BLaER1 (cell line): ENCODE data around the gene SPECC1.

Experiments
- H3K27ac ChIP-seq: shearing (Covaris generic); formaldehyde crosslinking; 2 replicates; pipeline ENCODE4 v1.8.1; 2022
- H3K27me3 ChIP-seq: shearing (Covaris generic); formaldehyde crosslinking; 2 replicates; pipeline ENCODE4 v1.8.1; 2022
- H3K36me3 ChIP-seq: shearing (Covaris generic); formaldehyde crosslinking; 2 replicates; pipeline ENCODE4 v1.8.1; 2022
- H3K4me1 ChIP-seq: shearing (Covaris generic); formaldehyde crosslinking; 2 replicates; pipeline ENCODE4 v1.8.1; 2022
- H3K4me2 ChIP-seq: shearing (Covaris generic); formaldehyde crosslinking; 2 replicates; pipeline ENCODE4 v1.8.1; 2022
- H3K4me3 ChIP-seq: shearing (Covaris generic); formaldehyde crosslinking; 2 replicates; pipeline ENCODE4 v1.8.1; 2022
- H3K9ac ChIP-seq: shearing (Covaris generic); formaldehyde crosslinking; 2 replicates; pipeline ENCODE4 v1.8.1; 2022
- H3K9me3 ChIP-seq: shearing (Covaris generic); formaldehyde crosslinking; 2 replicates; pipeline ENCODE4 v1.8.1; 2022
- H4K20me1 ChIP-seq: shearing (Covaris generic); formaldehyde crosslinking; 2 replicates; pipeline ENCODE4 v1.8.1; 2022
- Cebpa-rat ChIP-seq: shearing (Covaris generic); IDR thresholded peaks from 2 replicates; pipeline ENCODE4 v1.8.1; 2022

Gene SPECC1

GRCh38 chr17:20200865-20201458 lies 191.8 kb downstream of the SPECC1 start:
- no peaks in the 10 kb centered on the region for H4K20me1 ChIP-seq
- H3K36me3 ChIP-seq, result peaks cover 14% of the 10 kb centered on the region; the same call in 1 of the 2 replicates
- H3K9ac ChIP-seq, result no peak overlapping the region
- no peak overlapping the region for H3K4me2 ChIP-seq
- H3K4me1 ChIP-seq, result peaks cover 10% of the 10 kb centered on the region
- no peak overlapping the region for H3K4me3 ChIP-seq
- peaks cover 38% of the 10 kb centered on the region for H3K9me3 ChIP-seq
- no peak overlapping the region for H3K27ac ChIP-seq
- no peak for TF ChIP-seq Cebpa-rat
- H3K27me3 ChIP-seq, result no peaks in the 10 kb centered on the region

- no peaks in the 10 kb centered on the region for H4K20me1 ChIP-seq
- no peak overlapping the region for H3K27ac ChIP-seq
- H3K36me3 ChIP-seq, result 0 out of 2 replicates have a peak, but pooled peaks cover 10% of the 10 kb centered on the region
- no peaks in the 10 kb centered on the region for H3K27me3 ChIP-seq
- H3K4me1 ChIP-seq, result peaks cover 10% of the 10 kb centered on the region
- peaks cover 26% of the 10 kb centered on the region for H3K9me3 ChIP-seq
- H3K9ac ChIP-seq, result no peak overlapping the region
- no peak for TF ChIP-seq Cebpa-rat
- H3K4me3 ChIP-seq, result no peak overlapping the region
- no peak overlapping the region for H3K4me2 ChIP-seq
Observed at GRCh38 chr17:20202141-20202621, 193.0 kb downstream of the SPECC1 start.

GRCh38 chr17:20203018-20203417 lies 193.9 kb downstream of the SPECC1 start:
- no peak overlapping the region for H3K27ac ChIP-seq
- no peak for TF ChIP-seq Cebpa-rat
- no peak overlapping the region for H3K4me2 ChIP-seq
- H3K9ac ChIP-seq, result no peak overlapping the region
- H3K9me3 ChIP-seq, result peaks cover 17% of the 10 kb centered on the region
- H4K20me1 ChIP-seq, result no peaks in the 10 kb centered on the region
- H3K27me3 ChIP-seq, result no peaks in the 10 kb centered on the region
- H3K4me1 ChIP-seq, result peaks cover 10% of the 10 kb centered on the region
- 0 out of 2 replicates have a peak, but pooled peaks cover 10% of the 10 kb centered on the region for H3K36me3 ChIP-seq
- H3K4me3 ChIP-seq, result no peak overlapping the region

GRCh38 chr17:20203761-20204263 lies 194.7 kb downstream of the SPECC1 start:
- Histone ChIP-seq H4K20me1 (no peaks in the 10 kb centered on the region), H3K27me3 (no peaks in the 10 kb centered on the region), H3K4me3 (no peak overlapping the region), H3K4me1 (peaks cover 10% of the 10 kb centered on the region), H3K36me3 (0 out of 2 replicates have a peak, but pooled peaks cover 10% of the 10 kb centered on the region), H3K9ac (no peak overlapping the region), H3K9me3 (peaks cover 9% of the 10 kb centered on the region), H3K27ac (no peak overlapping the region), H3K4me2 (no peak overlapping the region; the same call in 1 of the 2 replicates)
- no peak for TF ChIP-seq Cebpa-rat

GRCh38 chr17:20205609-20206008 lies 196.4 kb downstream of the SPECC1 start:
- Histone ChIP-seq H3K27ac (no peak overlapping the region), H4K20me1 (no peaks in the 10 kb centered on the region), H3K4me1 (peaks cover 10% of the 10 kb centered on the region), H3K4me2 (no peak overlapping the region), H3K27me3 (no peaks in the 10 kb centered on the region), H3K4me3 (no peak overlapping the region), H3K9me3 (no peaks in the 10 kb centered on the region), H3K36me3 (peaks cover 14% of the 10 kb centered on the region; the same call in 1 of the 2 replicates), H3K9ac (no peak overlapping the region)
- no peak for TF ChIP-seq Cebpa-rat

- no peaks in the 10 kb centered on the region for H3K9me3 ChIP-seq
- H3K4me3 ChIP-seq, result no peak overlapping the region
- no peak overlapping the region for H3K9ac ChIP-seq
- H3K4me1 ChIP-seq, result peaks cover 10% of the 10 kb centered on the region
- no peaks in the 10 kb centered on the region for H3K27me3 ChIP-seq
- no peak overlapping the region for H3K27ac ChIP-seq
- peaks cover 17% of the 10 kb centered on the region; the same call in 1 of the 2 replicates for H3K36me3 ChIP-seq
- H4K20me1 ChIP-seq, result no peaks in the 10 kb centered on the region
- no peak for TF ChIP-seq Cebpa-rat
- no peak overlapping the region for H3K4me2 ChIP-seq
Observed at GRCh38 chr17:20206068-20206467, 196.9 kb downstream of the SPECC1 start.

GRCh38 chr17:20206591-20206990 lies 197.4 kb downstream of the SPECC1 start:
- TF ChIP-seq Cebpa-rat, result no peak
- H3K9me3 ChIP-seq, result peaks cover 2% of the 10 kb centered on the region; the same call in 1 of the 2 replicates
- no peak overlapping the region for H3K4me2 ChIP-seq
- H3K27me3 ChIP-seq, result no peaks in the 10 kb centered on the region
- peaks cover 22% of the 10 kb centered on the region for H3K36me3 ChIP-seq
- no peak overlapping the region for H3K9ac ChIP-seq
- H3K4me1 ChIP-seq, result peaks cover 10% of the 10 kb centered on the region
- no peaks in the 10 kb centered on the region for H4K20me1 ChIP-seq
- H3K4me3 ChIP-seq, result no peak overlapping the region
- H3K27ac ChIP-seq, result no peak overlapping the region

GRCh38 chr17:20207262-20207985 lies 198.3 kb downstream of the SPECC1 start:
- no peak overlapping the region for H3K4me2 ChIP-seq
- no peak for TF ChIP-seq Cebpa-rat
- H3K9me3 ChIP-seq, result peaks cover 10% of the 10 kb centered on the region; the same call in 1 of the 2 replicates
- H3K27ac ChIP-seq, result no peak overlapping the region
- peaks cover 31% of the 10 kb centered on the region for H3K36me3 ChIP-seq
- no peaks in the 10 kb centered on the region for H4K20me1 ChIP-seq
- H3K4me3 ChIP-seq, result no peak overlapping the region
- no peak overlapping the region for H3K9ac ChIP-seq
- no peaks in the 10 kb centered on the region for H3K27me3 ChIP-seq
- peaks cover 10% of the 10 kb centered on the region for H3K4me1 ChIP-seq

GRCh38 chr17:20208717-20209116 lies 199.6 kb downstream of the SPECC1 start:
- H3K27me3 ChIP-seq, result no peaks in the 10 kb centered on the region
- no peaks in the 10 kb centered on the region for H4K20me1 ChIP-seq
- no peak for TF ChIP-seq Cebpa-rat

GRCh38 chr17:20210180-20210579 lies 201.0 kb downstream of the SPECC1 start:
- Histone ChIP-seq H3K27ac (no peak overlapping the region), H3K4me2 (no peak overlapping the region), H4K20me1 (no peaks in the 10 kb centered on the region), H3K9ac (no peak overlapping the region), H3K27me3 (no peaks in the 10 kb centered on the region), H3K9me3 (peaks cover 10% of the 10 kb centered on the region; the same call in 1 of the 2 replicates), H3K36me3 (peaks cover 21% of the 10 kb centered on the region), H3K4me1 (no peaks in the 10 kb centered on the region), H3K4me3 (no peak overlapping the region)
- TF ChIP-seq Cebpa-rat, result no peak

More at GRCh38 chr17:20208717-20209116, 199.6 kb downstream of the SPECC1 start:
- Histone ChIP-seq H3K9me3 (peaks cover 10% of the 10 kb centered on the region; the same call in 1 of the 2 replicates), H3K27ac (no peak overlapping the region), H3K4me2 (no peak overlapping the region), H3K4me3 (no peak overlapping the region), H3K4me1 (peaks cover 6% of the 10 kb centered on the region), H3K9ac (no peak overlapping the region), H3K36me3 (peaks cover 31% of the 10 kb centered on the region)
